ENCODE measurements around the gene SLC7A4. TPM values are rescaled to one million over a fixed set of nuclear protein-coding genes. Genes with fewer than 3 reads are reported as not detected.
"Not testable (repeated sequence)": the region's sequence is repeated elsewhere in the genome, so short reads cannot be mapped to it uniquely, and the experiment has no call there.

The SLC7A4 gene
- total RNA-seq, 2 experiments from 2014 or later = 0.16 to 0.53 TPM

DNA sequence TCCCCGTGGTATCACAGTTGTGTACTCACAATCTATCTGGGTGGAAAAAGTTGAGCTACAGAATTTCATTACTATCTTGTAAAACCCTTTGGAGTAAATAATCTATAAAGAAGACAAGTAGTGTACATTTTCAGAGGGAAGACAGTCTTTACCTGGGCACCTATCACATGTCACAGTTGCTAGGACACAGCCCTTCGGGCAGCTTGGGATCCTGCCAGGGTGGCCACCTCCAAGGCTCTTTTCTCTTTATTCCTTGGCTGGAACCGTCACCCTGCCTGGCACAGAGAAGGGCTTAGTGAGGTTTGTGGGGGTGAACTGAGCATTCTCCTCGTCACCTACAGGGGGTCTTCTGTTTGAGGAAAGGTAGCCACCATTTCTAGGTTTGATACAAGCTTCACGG, 37.0 kb upstream of the SLC7A4 start:
- no peak for ATAC-seq
- Mint-ChIP-seq H3K4me1 (peaks cover 9% of the 10 kb centered on the region), H3K36me3 (no peaks in the 10 kb centered on the region), H3K27ac (no peak overlapping the region), H3K9me3 (ENCODE audit: low read depth) (no peaks in the 10 kb centered on the region), H3K4me3 (no peak overlapping the region), H3K27me3 (peaks cover 6% of the 10 kb centered on the region)
- CTCF ChIA-PET = interaction anchor here (1.1 kb wide), 1 partner anchor 13 kb away, joined by 3 read pairs; no protein-coding TSS in a partner anchor
- no peak for DNase-seq

- Mint-ChIP-seq H3K36me3 (no peaks in the 10 kb centered on the region), H3K4me1 (peaks cover 9% of the 10 kb centered on the region), H3K4me3 (no peak overlapping the region), H3K27me3 (peaks cover 6% of the 10 kb centered on the region), H3K9me3 (ENCODE audit: low read depth) (no peaks in the 10 kb centered on the region), H3K27ac (no peak overlapping the region)
- DNase-seq (no peak), ATAC-seq (no peak)
- CTCF ChIA-PET = interaction anchor here (1.1 kb wide), 1 partner anchor 13 kb away, joined by 3 read pairs; no protein-coding TSS in a partner anchor
Observed at GRCh38 chr22:21068681-21069276, 36.4 kb upstream of the SLC7A4 start.

DNA sequence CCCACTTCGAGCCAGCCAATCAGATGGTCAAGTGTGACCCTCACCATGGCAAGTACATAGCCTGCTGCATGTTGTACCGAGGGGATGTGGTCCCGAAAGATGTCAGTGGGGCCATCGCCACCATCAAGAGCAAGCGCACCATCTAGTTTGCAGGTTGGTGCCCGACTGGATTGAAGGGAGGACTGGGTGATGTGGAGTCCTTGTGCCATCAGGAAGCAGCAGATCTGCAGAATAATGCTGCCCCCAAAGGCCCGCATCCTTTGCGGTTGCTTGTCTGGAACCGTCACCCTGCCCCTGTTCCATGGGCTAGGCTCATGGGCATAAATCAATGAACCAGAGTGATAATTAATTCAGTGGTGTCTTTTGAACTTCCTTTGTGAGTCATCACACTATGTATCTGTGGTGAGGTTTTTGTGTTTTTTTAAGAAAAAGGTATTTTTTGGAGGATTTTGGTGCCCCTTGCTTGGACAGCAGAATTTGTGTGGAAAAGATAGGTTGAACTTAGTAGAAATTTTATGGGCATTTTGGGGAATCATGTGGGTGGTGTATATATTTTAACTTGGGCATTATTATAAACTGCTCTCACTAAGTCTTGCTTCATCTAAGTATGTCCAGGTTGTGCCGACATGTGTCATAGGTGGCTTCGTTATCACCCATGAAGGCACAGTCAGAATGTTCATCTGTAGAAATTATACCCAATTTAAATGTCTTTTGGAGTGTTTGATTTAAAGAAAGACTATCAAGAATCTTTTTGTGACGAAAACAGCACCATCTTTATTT, 35.7 kb upstream of the SLC7A4 start:
- H3K36me3 Mint-ChIP-seq = no peaks in the 10 kb centered on the region
- no peak overlapping the region for H3K4me3 Mint-ChIP-seq
- ATAC-seq = no peak
- peaks cover 9% of the 10 kb centered on the region for H3K4me1 Mint-ChIP-seq
- CTCF ChIA-PET = no interaction called here
- H3K9me3 Mint-ChIP-seq (ENCODE audit: low read depth) = no peaks in the 10 kb centered on the region
- peaks cover 6% of the 10 kb centered on the region for H3K27me3 Mint-ChIP-seq
- no peak overlapping the region for H3K27ac Mint-ChIP-seq
- no peak for DNase-seq

GRCh38 chr22:21067075-21067900, 34.9 kb upstream of the SLC7A4 start:
- CTCF ChIA-PET = interaction anchor here (1.2 kb wide), 1 partner anchor 42 kb away, joined by 3 read pairs; no protein-coding TSS in a partner anchor
- ATAC-seq (no peak), DNase-seq (no peak)
- no peak overlapping the region for H3K27ac Mint-ChIP-seq
- H3K4me3 Mint-ChIP-seq = no peak overlapping the region
- no peaks in the 10 kb centered on the region for H3K9me3 Mint-ChIP-seq (ENCODE audit: low read depth)
- H3K4me1 Mint-ChIP-seq = peaks cover 9% of the 10 kb centered on the region
- peaks cover 6% of the 10 kb centered on the region for H3K27me3 Mint-ChIP-seq
- H3K36me3 Mint-ChIP-seq = no peaks in the 10 kb centered on the region

GRCh38 chr22:21064917-21065864, 32.8 kb upstream of the SLC7A4 start:
- Mint-ChIP-seq H3K4me3 (no peak overlapping the region), H3K27me3 (peaks cover 6% of the 10 kb centered on the region), H3K9me3 (ENCODE audit: low read depth) (no peaks in the 10 kb centered on the region), H3K36me3 (no peaks in the 10 kb centered on the region), H3K27ac (no peak overlapping the region), H3K4me1 (peaks cover 9% of the 10 kb centered on the region)
- no peak for DNase-seq
- CTCF ChIA-PET = interaction anchor here (1.0 to 1.2 kb wide), 2 partner anchors 37 to 44 kb away, joined by 3 read pairs; no protein-coding TSS in a partner anchor
- ATAC-seq = no peak

DNA sequence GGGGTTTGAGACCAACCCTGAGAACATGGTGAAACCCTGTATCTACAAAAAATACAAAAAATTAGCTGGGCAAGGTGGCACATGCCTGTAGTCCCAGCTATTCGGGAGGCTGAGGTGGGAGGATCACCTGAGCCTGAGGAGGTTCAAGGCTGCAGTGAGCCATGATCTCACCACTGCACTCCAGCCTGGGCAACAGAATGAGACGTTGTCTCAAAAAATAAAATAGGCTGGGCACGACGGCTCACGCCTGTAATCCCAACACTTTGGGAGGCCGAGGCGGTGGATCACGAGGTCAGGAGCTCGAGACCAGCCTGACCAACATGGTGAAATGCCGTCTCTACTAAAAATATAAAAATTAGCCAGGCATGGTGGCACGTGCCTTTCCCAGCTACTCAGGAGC, 32.1 kb upstream of the SLC7A4 start:
- DNase-seq; H3K4me3 Mint-ChIP-seq; H3K27me3 Mint-ChIP-seq; ATAC-seq; H3K27ac Mint-ChIP-seq; CTCF ChIA-PET; H3K4me1 Mint-ChIP-seq; H3K9me3 Mint-ChIP-seq (ENCODE audit: low read depth); H3K36me3 Mint-ChIP-seq: not testable (repeated sequence)

GRCh38 chr22:21061660-21062321, 29.4 kb upstream of the SLC7A4 start:
- H3K9me3 Mint-ChIP-seq (ENCODE audit: low read depth); H3K4me1 Mint-ChIP-seq; ATAC-seq; H3K4me3 Mint-ChIP-seq; CTCF ChIA-PET; H3K36me3 Mint-ChIP-seq; DNase-seq; H3K27ac Mint-ChIP-seq: not testable (repeated sequence)
- peaks cover 10% of the 10 kb centered on the region for H3K27me3 Mint-ChIP-seq

GRCh38 chr22:21060363-21060762, 28.0 kb upstream of the SLC7A4 start:
- peaks cover 10% of the 10 kb centered on the region for H3K4me1 Mint-ChIP-seq
- H3K9me3 Mint-ChIP-seq (ENCODE audit: low read depth); H3K4me3 Mint-ChIP-seq; H3K36me3 Mint-ChIP-seq; DNase-seq; ATAC-seq; H3K27ac Mint-ChIP-seq; CTCF ChIA-PET: not testable (repeated sequence)
- H3K27me3 Mint-ChIP-seq = peaks cover 12% of the 10 kb centered on the region

- H3K27ac Mint-ChIP-seq = no peak overlapping the region
- DNase-seq (no peak), ATAC-seq (peak; percentile 20)
- H3K36me3 Mint-ChIP-seq = no peaks in the 10 kb centered on the region
- CTCF ChIA-PET = interaction anchor here (0.7 to 1.5 kb wide), 2 partner anchors 13 to 131 kb away, joined by 3 read pairs; no protein-coding TSS in a partner anchor
- no peak overlapping the region for H3K4me3 Mint-ChIP-seq
- peaks cover 10% of the 10 kb centered on the region for H3K4me1 Mint-ChIP-seq
- peaks cover 8% of the 10 kb centered on the region for H3K27me3 Mint-ChIP-seq
- H3K9me3 Mint-ChIP-seq (ENCODE audit: low read depth) = no peaks in the 10 kb centered on the region
Observed at GRCh38 chr22:21055880-21056319, 23.5 kb upstream of the SLC7A4 start.

DNA sequence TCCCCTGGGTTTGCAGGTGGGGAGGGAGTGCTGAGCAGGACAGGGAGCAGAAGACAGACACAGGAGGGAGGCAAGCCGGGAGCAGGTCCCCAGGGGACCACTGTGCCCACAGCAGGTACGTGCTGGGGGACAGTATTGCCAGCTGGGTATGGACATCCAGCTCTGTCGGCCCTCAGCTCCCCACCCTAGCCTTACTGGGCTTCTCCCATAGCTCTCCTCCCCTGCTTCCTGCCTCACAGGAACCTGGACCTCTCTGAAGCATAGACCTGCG, 23.1 kb upstream of the SLC7A4 start:
- no peak overlapping the region for H3K4me3 Mint-ChIP-seq
- peak; percentile 27 for ATAC-seq
- H3K27ac Mint-ChIP-seq = no peak overlapping the region
- CTCF ChIA-PET = interaction anchor here (1.5 kb wide), 1 partner anchor 14 kb away, joined by 3 read pairs; no protein-coding TSS in a partner anchor
- DNase-seq = no peak
- no peaks in the 10 kb centered on the region for H3K9me3 Mint-ChIP-seq (ENCODE audit: low read depth)
- peaks cover 8% of the 10 kb centered on the region for H3K27me3 Mint-ChIP-seq
- H3K4me1 Mint-ChIP-seq = peaks cover 10% of the 10 kb centered on the region
- no peaks in the 10 kb centered on the region for H3K36me3 Mint-ChIP-seq

- DNase-seq (no peak), ATAC-seq (no peak)
- H3K4me1 Mint-ChIP-seq = peaks cover 10% of the 10 kb centered on the region
- CTCF ChIA-PET = no interaction called here
- H3K27me3 Mint-ChIP-seq = peaks cover 8% of the 10 kb centered on the region
- H3K36me3 Mint-ChIP-seq = no peaks in the 10 kb centered on the region
- no peak overlapping the region for H3K4me3 Mint-ChIP-seq
- H3K27ac Mint-ChIP-seq = no peak overlapping the region
- H3K9me3 Mint-ChIP-seq (ENCODE audit: low read depth) = no peaks in the 10 kb centered on the region
Observed at GRCh38 chr22:21054714-21055563, 22.6 kb upstream of the SLC7A4 start.
